Right kidney (tissue), 1 donor: Measurements from ENCODE around the gene PKM.

Experiments used
- DNase-seq: peaks from one replicate; pipeline ENCODE4 v3.0.0-alpha.2; 2016

PKM gene

DNA sequence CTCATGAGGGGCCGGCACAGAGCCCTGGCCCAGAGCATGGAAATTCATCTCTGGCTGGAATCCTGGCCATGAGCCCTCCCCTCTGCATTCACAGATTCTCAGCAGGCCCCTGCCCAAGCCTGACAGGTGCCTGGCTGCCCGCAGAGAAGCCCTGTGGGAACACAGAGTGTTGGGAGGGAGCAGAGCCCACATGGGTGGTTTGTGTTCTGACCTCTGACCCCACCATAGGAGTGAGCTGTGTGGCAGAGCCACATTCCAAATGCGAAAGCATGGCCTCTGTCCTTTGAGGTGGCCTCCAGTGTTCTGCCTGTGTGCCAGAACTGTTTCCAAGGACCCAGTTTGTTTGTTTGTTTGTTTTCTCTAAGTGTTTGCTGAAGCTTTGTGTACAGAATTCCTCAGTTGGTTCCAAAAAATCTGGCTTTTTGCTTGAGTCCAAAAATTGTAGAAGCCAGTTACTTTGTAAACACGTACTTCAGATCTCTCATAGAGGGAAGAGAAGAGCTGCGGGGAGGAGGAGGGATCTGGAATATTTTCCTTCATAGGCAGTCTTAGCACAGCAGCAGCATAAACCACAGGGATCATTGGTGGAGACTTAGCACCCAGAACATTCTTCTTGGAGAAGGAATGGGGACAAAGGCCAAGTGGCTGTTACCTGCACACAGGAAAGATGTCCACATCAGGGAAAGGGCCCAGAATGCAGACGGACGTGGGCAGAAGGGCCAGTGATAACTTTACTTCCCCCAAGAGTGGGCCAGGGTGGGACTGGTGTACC, 69.4 kb downstream of the PKM start:
- no peak for DNase-seq

DNA sequence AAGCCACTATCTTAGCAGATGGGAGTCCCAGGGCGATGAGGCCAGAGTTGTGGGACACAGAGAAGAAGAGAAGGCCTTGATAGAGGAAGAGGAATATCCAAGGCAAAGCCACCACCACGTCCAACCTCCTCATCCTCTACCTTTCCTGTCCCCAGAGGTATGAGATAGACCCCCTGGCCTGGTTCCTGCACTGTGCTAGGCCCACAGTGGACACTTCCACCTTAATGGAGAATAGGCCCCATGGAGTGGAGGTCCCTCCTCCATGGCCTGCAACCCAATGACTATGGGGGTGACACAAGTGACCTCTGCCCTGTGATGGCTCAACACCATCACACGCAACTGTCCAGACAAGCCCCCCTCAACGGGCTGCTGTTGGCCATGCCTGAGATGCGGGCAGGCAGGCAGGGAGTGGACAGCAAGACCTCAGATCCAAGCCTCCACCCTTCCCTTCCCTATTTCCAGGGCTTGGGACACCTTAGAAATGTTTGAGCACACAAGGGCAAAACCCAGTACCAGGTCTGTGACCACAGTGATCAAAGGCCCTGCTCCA, 70.2 kb downstream of the PKM start:
- no peak for DNase-seq

DNA sequence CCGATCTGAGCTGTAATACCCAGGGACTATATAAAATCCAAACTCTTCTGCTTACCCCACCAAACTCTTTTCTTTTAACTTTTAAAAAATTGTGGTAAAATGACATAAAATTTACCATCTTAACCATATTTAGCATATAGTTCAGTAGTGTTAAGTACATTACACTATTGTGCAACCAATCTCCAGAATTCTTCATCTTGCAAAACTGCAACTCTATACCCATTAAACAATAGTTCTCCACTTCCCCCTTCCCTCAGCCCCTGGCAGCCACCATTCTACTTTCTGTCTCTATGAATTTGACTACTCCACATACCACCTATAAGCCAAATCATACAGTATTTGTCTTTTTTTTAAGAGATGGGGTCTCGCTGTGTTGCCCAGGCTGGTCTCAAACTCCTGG, 74.1 kb downstream of the PKM start:
- no peak for DNase-seq

DNA sequence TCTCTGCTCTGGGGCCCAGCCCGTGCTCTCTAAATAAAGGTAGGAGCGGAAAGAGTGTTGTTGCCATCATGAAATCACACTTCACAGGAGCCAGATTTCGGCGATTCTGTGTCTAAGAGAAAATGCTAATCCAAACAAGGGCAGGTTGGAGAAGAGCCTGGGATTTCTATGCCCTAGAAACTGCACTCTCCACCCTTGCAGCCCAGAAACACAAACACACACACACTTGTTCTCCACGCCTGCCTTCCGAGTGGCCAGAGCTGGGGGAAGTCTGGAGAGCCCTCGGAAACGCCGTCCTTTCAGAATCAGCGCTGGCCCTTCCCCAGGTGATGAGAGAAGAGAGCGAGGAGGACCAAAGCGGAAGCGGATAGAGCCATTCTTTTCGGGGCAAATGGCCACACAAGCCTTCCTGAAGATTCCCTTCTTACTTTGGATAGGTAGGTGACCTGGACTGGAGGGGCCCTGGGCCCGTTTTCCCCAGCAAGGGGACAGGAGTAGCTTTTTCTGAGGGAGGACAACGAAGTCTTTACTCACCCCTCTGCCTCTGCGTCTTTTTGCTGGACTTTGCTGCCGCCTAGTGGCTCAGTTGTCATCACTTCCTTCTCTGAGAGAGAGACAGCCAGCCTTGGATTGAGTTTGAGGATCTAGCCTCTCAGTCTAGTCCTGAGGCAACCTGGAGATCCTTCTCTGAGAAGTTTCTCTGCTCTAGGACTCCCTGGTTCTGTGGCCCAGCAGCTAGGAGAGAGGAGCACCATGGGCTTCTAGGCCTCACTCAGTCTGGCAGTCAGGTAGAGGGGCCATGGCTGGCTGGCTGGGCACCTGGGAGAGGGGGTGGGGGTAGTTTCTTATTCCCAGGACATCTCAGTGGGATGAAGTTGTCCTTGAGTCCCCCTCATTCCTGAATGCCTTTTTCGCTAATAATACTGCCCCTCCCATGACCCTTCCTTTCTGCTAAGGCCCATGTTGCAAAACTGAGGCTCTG, 75.1 kb downstream of the PKM start:
- peak; percentile 87 for DNase-seq

DNA sequence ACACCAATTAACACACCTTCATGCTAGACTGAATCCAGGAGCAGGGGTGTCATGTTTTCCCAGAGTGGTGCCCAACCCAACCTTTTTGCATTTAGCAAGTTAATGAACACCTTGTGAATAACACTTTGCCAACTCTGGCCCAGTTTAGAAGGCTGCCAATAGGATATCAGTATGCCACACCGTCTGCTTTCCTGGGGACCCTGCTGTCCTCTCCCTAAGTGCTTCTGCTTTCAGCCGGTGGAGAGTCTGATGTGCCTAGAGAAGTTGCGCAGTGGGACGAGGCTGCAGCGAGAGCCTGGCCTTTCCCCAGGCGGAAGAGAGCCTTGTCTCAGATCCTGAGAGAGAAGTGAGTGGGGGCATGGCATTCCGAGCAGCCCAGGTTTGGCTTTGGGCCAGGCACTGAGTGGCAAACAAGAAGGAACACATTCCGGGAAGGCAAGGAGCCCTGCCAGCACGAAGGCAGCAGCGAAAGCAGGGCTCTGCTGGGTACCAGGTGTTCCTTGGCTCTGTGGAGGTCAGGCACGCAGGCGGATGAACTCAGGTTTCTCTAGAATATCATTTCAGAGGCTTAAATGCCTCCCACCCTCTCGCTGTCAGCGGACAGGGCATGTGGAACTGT, 75.9 kb downstream of the PKM start:
- DNase-seq = peak; percentile 77

DNA sequence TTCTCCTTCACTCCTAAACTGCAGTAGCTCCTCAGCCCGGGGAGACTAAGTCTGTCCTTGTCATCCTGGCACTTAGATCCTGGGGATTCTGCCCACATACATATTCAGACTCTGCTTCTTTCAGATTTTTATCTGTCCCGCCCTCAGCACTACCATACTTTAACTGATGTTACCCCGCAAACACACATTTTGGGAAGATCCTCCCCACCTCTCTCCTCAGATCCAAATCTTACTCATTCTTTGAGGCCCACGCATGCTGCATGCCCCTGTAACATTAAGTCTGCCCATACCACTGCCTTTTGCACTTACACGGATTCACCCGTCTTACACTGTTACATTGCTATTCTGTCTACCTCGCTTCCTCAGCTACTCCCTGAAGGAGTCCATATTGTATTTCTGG, 76.7 kb downstream of the PKM start:
- no peak for DNase-seq

DNA sequence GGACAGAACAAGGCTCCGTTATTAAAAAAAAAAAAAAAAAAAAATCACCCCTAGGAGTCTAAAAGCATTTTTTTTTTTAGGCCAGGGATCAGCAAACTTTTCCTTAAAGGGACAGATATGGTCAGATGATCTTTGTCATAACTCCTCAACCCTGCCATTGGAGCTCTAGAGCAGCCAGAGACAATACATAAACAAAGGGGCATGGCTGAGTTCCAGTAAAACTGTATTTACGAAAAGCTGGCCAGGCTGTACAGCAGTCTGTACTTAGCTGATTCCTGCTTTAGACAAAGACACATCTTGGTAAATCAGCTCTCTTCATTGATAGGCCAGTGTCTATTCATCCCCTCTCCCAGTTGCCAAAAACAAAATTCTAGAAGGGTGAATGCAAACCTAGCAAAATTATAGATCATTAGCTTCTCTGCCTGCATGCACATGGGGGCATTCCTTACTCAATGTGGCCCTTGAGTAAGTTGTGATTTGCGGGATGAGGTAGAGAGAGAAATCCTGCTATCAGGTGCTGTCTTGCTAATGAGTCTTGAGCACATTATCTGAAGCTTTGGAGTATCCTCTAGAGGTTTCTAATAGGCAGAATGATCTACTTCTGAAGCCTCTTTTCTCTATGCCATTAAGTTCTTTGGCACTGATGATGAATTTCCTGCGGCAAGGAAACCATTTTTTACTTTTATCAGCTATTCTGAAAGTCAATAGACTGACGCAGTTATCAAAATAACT, 77.6 kb downstream of the PKM start:
- DNase-seq = no peak
